ENCODE data around the gene RNASEL.

DNA sequence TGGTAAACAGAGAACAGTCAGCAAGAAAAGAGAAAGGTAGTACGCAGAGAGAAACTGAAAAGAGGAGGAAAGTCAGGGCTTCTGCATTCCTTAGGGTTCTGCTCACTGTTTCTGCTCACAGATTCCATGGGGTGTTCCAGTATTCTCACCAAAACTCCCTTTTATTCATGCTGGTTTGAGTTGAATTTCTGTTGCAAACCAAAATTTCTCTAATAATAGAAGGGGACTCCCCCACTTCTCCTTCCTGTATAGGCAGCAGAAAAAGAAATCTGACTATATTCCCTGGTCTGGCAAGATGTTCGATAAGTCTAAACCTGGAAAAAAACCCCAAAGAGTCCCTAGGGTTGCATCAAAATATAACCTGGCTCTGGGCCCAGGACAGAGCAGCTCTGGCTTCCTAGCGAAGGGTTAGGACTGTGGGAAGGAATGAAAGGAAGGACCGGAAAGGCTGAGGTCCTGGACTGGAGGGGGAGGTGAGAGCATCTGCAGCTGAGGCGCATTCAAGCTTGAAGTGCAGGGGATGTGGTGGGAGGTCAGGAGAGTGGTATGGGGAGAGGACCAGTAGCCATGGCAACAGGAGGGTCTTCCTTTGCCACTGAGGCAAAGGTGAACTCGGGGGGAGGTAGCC lies 34.0 kb upstream of the RNASEL start:
- no peak for TF ChIP-seq POLR2A (IDR thresholded peaks at IDR 0.05)
- TF ChIP-seq, protein P1, sequence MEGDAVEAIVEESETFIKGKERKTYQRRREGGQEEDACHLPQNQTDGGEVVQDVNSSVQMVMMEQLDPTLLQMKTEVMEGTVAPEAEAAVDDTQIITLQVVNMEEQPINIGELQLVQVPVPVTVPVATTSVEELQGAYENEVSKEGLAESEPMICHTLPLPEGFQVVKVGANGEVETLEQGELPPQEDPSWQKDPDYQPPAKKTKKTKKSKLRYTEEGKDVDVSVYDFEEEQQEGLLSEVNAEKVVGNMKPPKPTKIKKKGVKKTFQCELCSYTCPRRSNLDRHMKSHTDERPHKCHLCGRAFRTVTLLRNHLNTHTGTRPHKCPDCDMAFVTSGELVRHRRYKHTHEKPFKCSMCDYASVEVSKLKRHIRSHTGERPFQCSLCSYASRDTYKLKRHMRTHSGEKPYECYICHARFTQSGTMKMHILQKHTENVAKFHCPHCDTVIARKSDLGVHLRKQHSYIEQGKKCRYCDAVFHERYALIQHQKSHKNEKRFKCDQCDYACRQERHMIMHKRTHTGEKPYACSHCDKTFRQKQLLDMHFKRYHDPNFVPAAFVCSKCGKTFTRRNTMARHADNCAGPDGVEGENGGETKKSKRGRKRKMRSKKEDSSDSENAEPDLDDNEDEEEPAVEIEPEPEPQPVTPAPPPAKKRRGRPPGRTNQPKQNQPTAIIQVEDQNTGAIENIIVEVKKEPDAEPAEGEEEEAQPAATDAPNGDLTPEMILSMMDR (IDR thresholded peaks at IDR 0.05), result no peak

Data from lower leg skin (tissue), 3 donors.